Neural cell (in vitro differentiated cells): Measurements from ENCODE around the gene NBL1. TPM values are rescaled to one million over a fixed set of nuclear protein-coding genes. Genes with fewer than 3 reads are reported as not detected.

ENCODE experiments used
- H2AFZ ChIP-seq: fragments of 200-600, 300-800 bp; sonication (generic), shearing (Covaris generic); 2 replicates; pipeline ENCODE4 v1.6.0; 2014; ENCODE audit warnings: low read depth, mild to moderate bottlenecking, antibody characterized with exemption, low read length, moderate library complexity
- H3F3A ChIP-seq: fragments of 200-600 bp; shearing (Covaris generic); 2 replicates; pipeline ENCODE4 v1.6.1; 2016; ENCODE audit warnings: mild to moderate bottlenecking, moderate library complexity, mixed read lengths, antibody characterized with exemption, low read length; ENCODE audit not compliant: insufficient read depth, poor library complexity, severe bottlenecking
- H3K27ac ChIP-seq: fragments of 200-600, 300-800 bp; sonication (generic), shearing (Covaris generic); 2 replicates; pipeline ENCODE4 v1.5.1; 2014; ENCODE audit warnings: mild to moderate bottlenecking, low read length, moderate library complexity
- H3K27me3 ChIP-seq: fragments of 300-800, 200-600 bp; sonication (generic), shearing (Covaris generic); 2 replicates; pipeline ENCODE4 v1.6.0; 2014; ENCODE audit warnings: mild to moderate bottlenecking, low read depth, low read length, moderate library complexity; ENCODE audit not compliant: insufficient read depth
- H3K36me3 ChIP-seq: fragments of 300-800, 200-600 bp; sonication (generic), shearing (Covaris generic); 2 replicates; pipeline ENCODE4 v1.5.1; 2014; ENCODE audit warnings: mild to moderate bottlenecking, antibody characterized with exemption, low read length, moderate library complexity; ENCODE audit not compliant: insufficient read depth
- H3K4me2 ChIP-seq: fragments of 300-800, 200-600 bp; sonication (generic), shearing (Covaris generic); 2 replicates; pipeline ENCODE4 v1.6.0; 2014; ENCODE audit warnings: mild to moderate bottlenecking, low read length
- H3K4me3 ChIP-seq: fragments of 300-800, 200-600 bp; sonication (generic), shearing (Covaris generic); 2 replicates; pipeline ENCODE4 v1.5.1; 2014; ENCODE audit warnings: mild to moderate bottlenecking, low read length, moderate library complexity
- H3K79me2 ChIP-seq: fragments of 200-600 bp; shearing (Covaris generic); replicated peaks from 2 replicates; pipeline ENCODE4 v1.6.0; 2014; ENCODE audit warnings: mild to moderate bottlenecking, low read length, moderate library complexity; ENCODE audit not compliant: insufficient read depth
- H3K9ac ChIP-seq: fragments of 300-800, 200-600 bp; sonication (generic), shearing (Covaris generic); 2 replicates; pipeline ENCODE4 v1.6.1; 2016; ENCODE audit warnings: mild to moderate bottlenecking, low read length, mixed read lengths
- H3K9me2 ChIP-seq: fragments of 200-600 bp; shearing (Covaris generic); 2 replicates; pipeline ENCODE4 v1.6.1; 2016; ENCODE audit warnings: mild to moderate bottlenecking, low read length, mixed read lengths; ENCODE audit not compliant: insufficient read depth
- H3K9me3 ChIP-seq: fragments of 200-600, 300-800 bp; sonication (generic), shearing (Covaris generic); 2 replicates; pipeline ENCODE4 v1.6.1; 2016; ENCODE audit warnings: mild to moderate bottlenecking, mixed run types, low read length, moderate library complexity, mixed read lengths
- H4K20me1 ChIP-seq: fragments of 200-600 bp; shearing (Covaris generic); 2 replicates; pipeline ENCODE4 v1.6.1; 2016; ENCODE audit warnings: mild to moderate bottlenecking, mixed run types; ENCODE audit not compliant: insufficient read depth
- CTCF ChIP-seq: fragments of 450-650 bp; IDR thresholded peaks from 2 replicates; pipeline ENCODE4 v1.5.1; 2014; ENCODE audit warnings: antibody characterized with exemption, mild to moderate bottlenecking, moderate library complexity; ENCODE audit not compliant: poor library complexity, severe bottlenecking
- EP300 ChIP-seq: fragments of 450-650 bp; conservative IDR thresholded peaks from 2 replicates; pipeline ENCODE4 v1.6.1; 2014; ENCODE audit warnings: antibody characterized with exemption, mild to moderate bottlenecking, moderate library complexity; ENCODE audit not compliant: poor library complexity, severe bottlenecking
- EZH2 ChIP-seq: fragments of 200-600, 300-800 bp; shearing (Covaris generic), sonication (generic); IDR thresholded peaks from 2 replicates; pipeline ENCODE4 v1.6.1; 2014; ENCODE audit warnings: antibody characterized with exemption, low read length, borderline replicate concordance, mild to moderate bottlenecking; ENCODE audit not compliant: insufficient read depth, poor library complexity, severe bottlenecking
- MXI1 ChIP-seq: fragments of 450-650 bp; conservative IDR thresholded peaks from 2 replicates; pipeline ENCODE4 v1.6.1; 2014; ENCODE audit warnings: antibody characterized with exemption, mild to moderate bottlenecking; ENCODE audit not compliant: poor library complexity, severe bottlenecking
- POLR2AphosphoS5 ChIP-seq: IDR thresholded peaks from 2 replicates; pipeline ENCODE4 v1.6.1; 2012
- SMC3 ChIP-seq: fragments of 450-650 bp; conservative IDR thresholded peaks from 2 replicates; pipeline ENCODE4 v1.6.1; 2014; ENCODE audit warnings: antibody characterized with exemption, mild to moderate bottlenecking, moderate library complexity; ENCODE audit not compliant: poor library complexity
- TAF1 ChIP-seq: IDR thresholded peaks from 2 replicates; pipeline ENCODE4 v1.6.1; 2012; ENCODE audit warnings: low read depth
- polyA plus RNA-seq: library from polyadenylated mRNA; depleted of rRNA; stranded (reverse); fragments of >200 nt; gene quantifications from 2 replicates; pipeline ENCODE4 v1.2.3, GENCODE V29; 2014

The NBL1 gene
- polyA plus RNA-seq, 1 donor from 2014 or later: 9.9 TPM

- Histone ChIP-seq H3F3A (no peaks in the 10 kb centered on the region), H3K9me2 (no peaks in the 10 kb centered on the region), H4K20me1 (no peaks in the 10 kb centered on the region), H3K27ac (no peak overlapping the region), H3K9ac (no peak overlapping the region), H3K36me3 (no peaks in the 10 kb centered on the region), H3K9me3 (no peaks in the 10 kb centered on the region), H3K27me3 (peaks cover 22% of the 10 kb centered on the region), H2AFZ (no peak overlapping the region), H3K4me3 (no peak overlapping the region), H3K79me2 (no peaks in the 10 kb centered on the region), H3K4me2 (no peak overlapping the region)
- TF ChIP-seq EP300: no peak
- TF ChIP-seq MXI1: no peak
- no peak for TF ChIP-seq SMC3
- no peak for TF ChIP-seq POLR2AphosphoS5
- no peak for TF ChIP-seq CTCF
- no peak for TF ChIP-seq EZH2
- TF ChIP-seq TAF1: no peak
Observed at GRCh38 chr1:19648239-19648638, 4.1 kb downstream of the NBL1 start.

GRCh38 chr1:19648689-19649088, 4.6 kb downstream of the NBL1 start:
- H3F3A ChIP-seq: no peaks in the 10 kb centered on the region
- no peak for TF ChIP-seq CTCF
- no peak for TF ChIP-seq SMC3
- no peaks in the 10 kb centered on the region for H3K9me3 ChIP-seq
- no peak overlapping the region for H3K4me2 ChIP-seq
- H3K4me3 ChIP-seq: no peak overlapping the region
- no peak overlapping the region for H2AFZ ChIP-seq
- H3K36me3 ChIP-seq: no peaks in the 10 kb centered on the region
- H3K9ac ChIP-seq: no peak overlapping the region
- peaks cover 18% of the 10 kb centered on the region for H3K27me3 ChIP-seq
- no peaks in the 10 kb centered on the region for H3K79me2 ChIP-seq
- no peaks in the 10 kb centered on the region for H4K20me1 ChIP-seq
- no peak overlapping the region for H3K27ac ChIP-seq
- no peaks in the 10 kb centered on the region for H3K9me2 ChIP-seq

GRCh38 chr1:19650416-19651140, 6.5 kb downstream of the NBL1 start:
- Histone ChIP-seq H3K36me3 (no peaks in the 10 kb centered on the region), H3K27ac (no peak overlapping the region), H3K4me2 (no peak overlapping the region), H3K4me3 (no peak overlapping the region), H3K79me2 (no peaks in the 10 kb centered on the region), H3K27me3 (peaks cover 5% of the 10 kb centered on the region), H4K20me1 (no peaks in the 10 kb centered on the region), H3K9me3 (no peaks in the 10 kb centered on the region), H2AFZ (no peak overlapping the region), H3K9ac (no peak overlapping the region), H3F3A (no peaks in the 10 kb centered on the region), H3K9me2 (no peaks in the 10 kb centered on the region)
- no peak for TF ChIP-seq EP300
